ENCODE measurements around the gene DNAJC16. TPM values are rescaled to one million over a fixed set of nuclear protein-coding genes. Genes with fewer than 3 reads are reported as not detected.
A peak's percentile ranks its signal among the peaks of the same experiment; 100 is the strongest.
"Not testable (repeated sequence)": the region's sequence is repeated elsewhere in the genome, so short reads cannot be mapped to it uniquely, and the experiment has no call there.

The DNAJC16 gene
- total and polyA plus RNA-seq, 2 of the 13 experiments (the other 11 are each of a cell fraction or from before 2014, with no cell fraction given): 11.4 to 15.4 TPM

DNA sequence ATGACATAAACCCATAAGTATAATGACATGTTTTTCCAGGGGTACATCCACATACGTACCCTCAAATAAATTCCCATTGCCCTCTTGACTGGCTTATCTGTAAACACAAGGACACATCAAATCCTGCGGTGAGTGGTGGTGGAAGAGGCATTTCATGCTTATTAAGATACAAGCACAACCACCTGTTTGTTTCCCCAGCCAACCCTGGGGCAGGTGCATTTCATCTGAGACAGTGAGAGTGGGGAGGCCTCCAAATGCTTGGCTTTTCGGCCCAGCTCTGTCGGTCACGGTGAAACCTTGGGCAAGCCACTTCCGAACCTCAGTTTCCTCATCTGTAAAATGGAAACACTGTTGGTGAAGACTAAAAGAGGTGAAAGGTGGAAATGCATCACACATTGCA lies 42.2 kb upstream of the DNAJC16 start:
- FAIRE-seq; in situ Hi-C loops (cut with HindIII; ENCODE audit: extremely low pct_ligation_motif_present, low pct_unique_long_range_greater_than_20kb): not testable (repeated sequence)

GRCh38 chr1:15485636-15486035 lies 41.0 kb upstream of the DNAJC16 start:
- Histone ChIP-seq H4K20me1 (ENCODE audit: insufficient read depth, low read length) (no peaks in the 10 kb centered on the region), H2AFZ (ENCODE audit: low read length) (no peak overlapping the region), H3K4me1 (ENCODE audit: insufficient read depth, low read length) (no peaks in the 10 kb centered on the region), H3K36me3 (replicated peaks in 1 of 2; ENCODE audit: control insufficient read depth in 1 of 2, insufficient read depth in 2 of 2, low read length in 2 of 2) (no peaks in the 10 kb centered on the region), H3K79me2 (ENCODE audit: insufficient read depth, low read length) (no peaks in the 10 kb centered on the region), H3K27me3 (ENCODE audit: control insufficient read depth in 1 of 2, insufficient read depth in 2 of 2, low read length in 2 of 2) (0 out of 5 replicates have a peak, but pooled peaks cover 0 to 1% of the 10 kb centered on the region in 2 experiments), H3K9me3 (ENCODE audit: low read length) (no peaks in the 10 kb centered on the region), H3K27ac (ENCODE audit: extremely low read length, insufficient read depth, low read length) (no peak overlapping the region), H3K9ac (ENCODE audit: insufficient read depth, low read depth, low read length) (no peak overlapping the region), H3K4me3 (replicated peaks in 1 of 3; ENCODE audit: insufficient read depth in 1 of 3, low read depth in 2 of 3, low read length in 3 of 3) (no peak overlapping the region), H3K4me2 (ENCODE audit: low read depth, low read length) (no peak overlapping the region)
- WGBS (ENCODE audit: low lambda C conversion rate): 87% methylated on average over 4 of the region's 6 CpGs
- POLR2A ChIA-PET: no interaction called here
- ATAC-seq (no peak), DNase-seq (ENCODE audit: low spot score) (no peak), FAIRE-seq (no peak)
- CTCF ChIA-PET (ENCODE audit: low intra/inter-chr PET ratio, low total read pairs): no interaction called here
- in situ Hi-C loops (cut with HindIII; ENCODE audit: extremely low pct_ligation_motif_present, low pct_unique_long_range_greater_than_20kb) (no loop called here), intact Hi-C loops (cut with micrococcal nuclease; ENCODE audit: unreplicated experiment) (no loop called here)
- no TSS peak for BruUV-seq (replicated peaks)
- TF ChIP-seq PHF5A (CRISPR knock-in tag; IDR thresholded peaks at IDR 0.05; ENCODE audit: low read depth, unreplicated experiment) (no peak), CBX2 (IDR thresholded peaks at IDR 0.05; ENCODE audit: low read depth, low read length) (no peak), CBX2 (CRISPR knock-in tag; IDR thresholded peaks at IDR 0.05; ENCODE audit: low read depth) (no peak), ZBTB40 (IDR thresholded peaks at IDR 0.05) (no peak), ZBTB40 (CRISPR knock-in tag; IDR thresholded peaks at IDR 0.05) (no peak), RNF2 (conservative IDR thresholded peaks at IDR 0.05; ENCODE audit: low read depth) (no peak), CCDC6 (CRISPR knock-in tag; IDR thresholded peaks at IDR 0.05) (no peak), HCFC1 (IDR thresholded peaks at IDR 0.05; ENCODE audit: low read depth, low read length) (no peak)
- TF ChIP-seq, protein P1, sequence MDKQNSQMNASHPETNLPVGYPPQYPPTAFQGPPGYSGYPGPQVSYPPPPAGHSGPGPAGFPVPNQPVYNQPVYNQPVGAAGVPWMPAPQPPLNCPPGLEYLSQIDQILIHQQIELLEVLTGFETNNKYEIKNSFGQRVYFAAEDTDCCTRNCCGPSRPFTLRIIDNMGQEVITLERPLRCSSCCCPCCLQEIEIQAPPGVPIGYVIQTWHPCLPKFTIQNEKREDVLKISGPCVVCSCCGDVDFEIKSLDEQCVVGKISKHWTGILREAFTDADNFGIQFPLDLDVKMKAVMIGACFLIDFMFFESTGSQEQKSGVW (CRISPR knock-in tag; IDR thresholded peaks at IDR 0.05; ENCODE audit: borderline replicate concordance): no peak

More for the DNA sequence above, 42.2 kb upstream of the DNAJC16 start:
- H3K9ac ChIP-seq (ENCODE audit: insufficient read depth, low read depth, low read length); POLR2A ChIA-PET; DNase-seq (ENCODE audit: low spot score); intact Hi-C loops (cut with micrococcal nuclease; ENCODE audit: unreplicated experiment); CTCF ChIA-PET (ENCODE audit: low intra/inter-chr PET ratio, low total read pairs); H3K27me3 ChIP-seq (ENCODE audit: control insufficient read depth in 1 of 2, insufficient read depth in 2 of 2, low read length in 2 of 2); H2AFZ ChIP-seq (ENCODE audit: low read length); BruUV-seq (replicated peaks); H3K79me2 ChIP-seq (ENCODE audit: insufficient read depth, low read length); H3K9me3 ChIP-seq (ENCODE audit: low read length); H3K36me3 ChIP-seq (replicated peaks in 1 of 2; ENCODE audit: control insufficient read depth in 1 of 2, insufficient read depth in 2 of 2, low read length in 2 of 2); H4K20me1 ChIP-seq (ENCODE audit: insufficient read depth, low read length); ATAC-seq; H3K27ac ChIP-seq (ENCODE audit: extremely low read length, insufficient read depth, low read length); H3K4me1 ChIP-seq (ENCODE audit: insufficient read depth, low read length); H3K4me2 ChIP-seq (ENCODE audit: low read depth, low read length); H3K4me3 ChIP-seq (replicated peaks in 1 of 3; ENCODE audit: insufficient read depth in 1 of 3, low read depth in 2 of 3, low read length in 3 of 3): not testable (repeated sequence)
- peak; percentile 38; the same call in 1 of the 2 replicates for TF ChIP-seq ZNF629 (CRISPR knock-in tag; conservative IDR thresholded peaks at IDR 0.05)
- 88% methylated on average over 6 of the region's 6 CpGs for WGBS (ENCODE audit: low lambda C conversion rate)

All from HepG2 (cell line).